NCI-H2196 (cell line): ENCODE measurements around the gene CHMP4B.
"Not testable (repeated sequence)": the region's sequence is repeated elsewhere in the genome, so short reads cannot be mapped to it uniquely, and the experiment has no call there.

ENCODE experiments used
- DNase-seq: peaks from one replicate; lab custom pipeline; 2025; ENCODE audit not compliant: unreplicated experiment; lab: John Stamatoyannopoulos, UW

The CHMP4B gene

DNA sequence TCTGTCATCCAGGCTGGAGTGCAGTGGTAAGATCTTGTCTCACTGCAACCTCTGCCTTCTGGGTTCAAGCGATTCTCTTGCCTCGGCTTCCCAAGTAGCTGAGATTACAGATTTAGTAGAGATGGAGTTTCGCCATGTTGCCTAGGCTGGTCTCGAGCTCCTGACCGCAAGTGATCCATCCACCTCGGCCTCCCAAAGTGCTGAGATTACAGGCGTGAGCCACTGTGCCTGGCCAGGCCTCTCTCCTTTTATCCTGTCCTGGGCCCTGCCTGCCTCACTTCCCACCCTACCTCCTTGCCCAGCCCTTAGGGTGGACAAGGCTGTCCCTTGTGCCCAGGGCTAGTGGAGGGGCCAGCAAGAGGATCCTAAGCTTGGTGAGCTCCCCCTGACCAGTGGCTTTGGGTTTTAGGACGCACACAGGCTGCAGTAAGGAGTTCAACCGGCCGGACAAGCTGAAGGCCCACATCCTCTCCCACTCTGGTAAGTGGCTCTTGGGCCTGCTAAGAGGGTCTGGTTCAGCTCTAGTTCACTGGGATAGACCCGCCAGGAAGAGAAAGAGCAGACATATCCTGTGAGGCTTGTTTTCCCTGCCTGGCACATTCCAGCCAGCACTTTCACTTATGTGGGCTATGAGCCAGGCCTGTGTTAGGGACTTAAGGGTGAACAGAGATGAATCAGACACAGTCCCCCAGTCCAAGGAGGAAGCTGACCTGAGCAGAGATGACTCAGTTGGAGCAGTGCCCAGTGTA lies 21.9 kb upstream of the CHMP4B start:
- DNase-seq, result peak; percentile 90

DNA sequence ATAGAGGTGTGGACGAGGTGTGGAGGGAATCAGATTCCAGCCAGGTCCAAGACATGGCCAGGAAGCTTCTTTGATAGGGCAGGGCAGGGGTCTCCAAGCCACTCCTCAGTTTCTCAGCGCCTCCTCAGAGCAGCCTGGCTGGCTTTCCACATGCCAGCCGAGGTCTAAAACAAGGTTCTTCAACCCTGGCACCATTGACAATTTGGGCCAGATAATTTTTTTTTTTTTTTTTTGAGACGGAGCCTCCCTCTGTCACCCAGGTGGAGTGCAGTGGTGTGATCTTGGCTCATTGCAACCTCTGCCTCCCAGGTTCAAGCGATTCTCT lies 21.3 kb upstream of the CHMP4B start:
- DNase-seq, result no peak

DNA sequence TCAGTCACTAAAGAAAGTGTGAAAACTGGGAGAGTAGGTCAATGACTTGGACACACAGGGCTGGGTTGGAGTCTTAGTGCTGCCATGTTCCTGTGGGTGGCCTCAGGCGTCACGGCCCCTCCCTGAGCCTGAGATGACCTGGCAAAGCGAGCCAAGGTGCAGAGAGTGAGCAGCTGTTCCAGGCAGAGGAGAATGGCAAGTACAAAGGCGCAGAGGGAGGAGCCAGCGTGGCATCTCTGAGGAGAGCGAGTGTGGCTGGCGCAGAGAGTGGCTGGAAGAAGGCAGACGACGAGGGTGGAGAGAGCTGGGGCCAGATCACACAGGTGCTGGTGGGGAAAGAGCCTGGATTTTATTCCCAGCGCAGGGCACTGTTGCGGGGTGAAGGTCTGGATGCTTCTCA lies 20.6 kb upstream of the CHMP4B start:
- DNase-seq, result peak; percentile 90

DNA sequence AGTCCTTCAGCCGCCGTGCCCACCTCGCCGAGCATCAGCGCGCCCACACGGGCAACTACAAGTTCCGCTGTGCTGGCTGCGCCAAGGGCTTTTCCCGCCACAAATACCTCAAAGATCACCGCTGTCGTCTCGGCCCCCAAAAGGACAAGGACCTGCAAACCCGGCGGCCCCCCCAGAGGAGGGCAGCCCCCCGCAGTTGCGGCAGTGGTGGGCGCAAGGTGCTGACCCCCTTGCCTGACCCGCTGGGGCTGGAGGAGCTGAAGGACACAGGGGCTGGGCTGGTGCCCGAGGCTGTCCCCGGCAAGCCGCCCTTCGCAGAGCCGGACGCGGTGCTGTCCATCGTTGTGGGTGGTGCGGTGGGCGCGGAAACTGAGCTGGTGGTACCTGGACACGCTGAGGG lies 20.1 kb upstream of the CHMP4B start:
- DNase-seq, result no peak

DNA sequence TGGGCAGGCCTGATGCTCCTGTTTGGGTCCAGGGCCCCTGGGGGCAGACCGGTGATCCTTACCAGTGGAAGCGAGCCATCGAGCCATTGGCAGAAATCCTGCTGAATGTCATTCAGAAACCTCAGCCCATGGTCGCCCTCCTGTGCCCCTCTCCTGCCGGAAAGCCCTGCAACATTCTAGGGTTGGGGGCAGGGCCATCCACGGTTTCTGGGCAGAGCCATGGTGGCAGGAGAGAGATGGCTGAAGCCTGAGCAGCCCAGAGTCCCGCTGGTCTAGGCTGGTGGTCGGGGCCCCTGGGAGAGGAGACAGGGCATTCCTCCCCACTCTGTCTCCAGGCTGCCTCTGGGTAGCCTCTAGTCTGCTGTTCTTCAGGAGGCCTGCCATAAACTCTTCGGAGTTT lies 19.6 kb upstream of the CHMP4B start:
- DNase-seq, result no peak

DNA sequence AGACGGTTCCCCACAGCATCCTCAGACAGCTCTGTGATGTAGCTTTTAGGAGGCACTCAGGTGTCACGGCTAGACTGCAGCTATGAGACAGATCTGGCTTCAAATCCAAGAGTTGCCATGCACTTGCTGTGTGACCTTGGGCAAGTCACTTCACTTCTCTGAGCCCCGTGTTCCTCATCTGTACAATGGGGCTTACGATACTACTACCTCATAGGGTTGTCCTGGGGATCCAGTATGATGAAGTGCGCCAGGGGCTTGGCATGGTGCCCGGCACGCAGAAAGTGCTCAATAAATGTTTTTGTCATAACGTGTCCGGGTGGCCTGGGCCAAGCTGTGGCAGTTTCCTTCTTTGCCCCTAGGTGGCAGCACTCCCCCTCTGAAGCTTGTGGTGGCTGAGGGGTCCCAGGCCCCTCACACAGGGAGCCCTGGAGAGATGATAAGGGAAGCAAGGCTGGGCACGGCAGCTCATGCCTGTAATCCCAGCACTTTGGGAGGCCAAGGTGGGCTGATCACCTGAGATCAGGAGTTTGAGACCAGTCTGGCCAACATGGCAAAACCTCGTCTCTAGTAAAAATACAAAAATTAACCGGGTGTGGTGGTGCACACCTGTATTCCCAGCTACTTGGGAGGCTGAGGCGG lies 19.1 kb upstream of the CHMP4B start:
- peak; percentile 46 for DNase-seq

DNA sequence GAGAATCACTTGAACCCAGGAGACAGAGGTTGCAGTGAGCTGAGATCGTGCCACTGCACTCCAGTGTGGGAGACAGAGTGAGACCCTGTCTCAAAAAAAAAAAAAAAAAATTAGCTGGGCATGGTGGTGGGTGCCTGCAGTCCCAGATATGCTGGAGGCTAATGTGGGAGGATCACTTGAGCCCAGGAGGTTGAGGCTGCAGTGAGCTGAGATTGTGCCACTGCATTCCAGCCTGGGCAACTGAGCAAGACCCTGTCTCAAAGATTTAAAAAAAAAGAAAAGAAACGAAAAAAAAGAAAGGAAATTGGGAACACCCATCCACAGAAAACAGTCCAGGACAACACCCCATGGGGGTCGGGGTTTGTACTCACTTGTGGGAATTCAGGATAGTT lies 18.6 kb upstream of the CHMP4B start:
- not testable (repeated sequence) for DNase-seq

DNA sequence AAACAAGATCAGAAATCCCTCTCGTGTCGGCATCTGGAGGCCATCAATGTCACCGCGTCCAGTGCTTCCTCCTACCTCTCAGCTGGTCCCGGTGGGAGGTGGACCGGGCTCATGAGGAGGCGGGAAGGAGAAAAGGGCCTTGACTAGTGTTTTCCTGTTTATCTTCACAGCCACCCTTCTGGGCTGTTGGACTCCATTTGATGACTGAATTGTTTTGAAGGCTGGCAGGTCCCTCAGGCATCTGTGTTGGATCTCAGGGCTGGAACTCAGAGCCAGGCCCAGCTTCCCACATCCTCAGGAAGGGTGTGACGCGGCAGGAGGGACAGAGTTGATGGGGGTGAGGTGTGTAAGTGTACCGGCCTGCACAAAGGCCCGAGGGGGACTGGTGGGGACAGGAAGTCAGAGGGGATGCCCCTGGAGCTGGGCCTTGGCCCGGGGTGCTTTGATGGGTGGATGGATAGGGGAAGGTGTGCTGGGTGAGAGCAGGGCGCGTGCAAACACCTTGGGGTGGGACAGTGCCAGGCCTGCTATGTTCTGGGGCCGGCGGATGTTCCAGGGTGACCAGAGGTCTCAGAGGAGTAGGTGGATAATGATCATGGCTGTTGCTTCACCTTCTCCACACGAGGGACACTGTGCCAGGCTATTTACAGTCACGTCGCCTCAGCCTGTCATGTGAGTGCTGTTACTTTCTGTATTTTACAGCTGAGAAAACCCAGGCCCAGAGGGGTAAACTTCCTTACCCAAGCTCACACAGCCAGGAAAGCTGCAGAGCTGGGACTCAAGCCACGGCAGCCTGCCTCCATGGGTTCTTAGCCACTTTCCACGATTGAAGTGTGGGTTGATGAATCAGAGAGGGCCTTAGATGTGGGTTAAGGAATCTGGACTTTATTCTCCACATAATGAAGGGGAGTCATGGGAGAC lies 17.9 kb upstream of the CHMP4B start:
- DNase-seq, result no peak

DNA sequence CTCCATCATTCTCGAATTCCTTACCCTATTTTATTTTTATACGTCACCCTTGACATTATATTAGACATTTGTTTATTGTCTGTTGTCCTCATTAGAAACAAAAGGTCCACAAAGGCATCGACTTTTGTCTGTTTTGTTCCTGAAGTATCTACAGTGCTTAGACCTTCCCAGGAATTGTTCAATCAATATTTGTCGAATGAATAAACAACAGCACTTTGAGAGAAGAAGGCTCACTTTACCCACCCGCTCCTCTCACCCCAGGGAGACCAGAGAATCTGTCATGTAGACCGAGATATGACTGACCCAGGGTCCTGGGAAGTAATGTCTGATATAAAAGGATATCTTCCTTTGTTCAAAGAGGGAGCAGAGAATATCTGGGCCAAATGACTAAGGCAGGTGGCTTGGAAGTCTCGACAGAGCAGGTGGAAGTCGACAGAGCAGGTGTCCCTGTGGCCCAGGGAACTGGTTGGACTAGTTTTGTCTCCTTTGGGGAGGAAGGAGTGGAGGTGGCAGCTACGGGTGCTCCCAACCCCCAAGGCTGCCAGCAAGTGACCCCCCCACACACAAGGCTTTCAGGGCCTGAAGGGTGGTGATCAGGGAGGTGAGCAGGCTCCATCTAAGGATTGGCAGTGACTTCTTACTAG lies 14.8 kb upstream of the CHMP4B start:
- peak; percentile 92 for DNase-seq

DNA sequence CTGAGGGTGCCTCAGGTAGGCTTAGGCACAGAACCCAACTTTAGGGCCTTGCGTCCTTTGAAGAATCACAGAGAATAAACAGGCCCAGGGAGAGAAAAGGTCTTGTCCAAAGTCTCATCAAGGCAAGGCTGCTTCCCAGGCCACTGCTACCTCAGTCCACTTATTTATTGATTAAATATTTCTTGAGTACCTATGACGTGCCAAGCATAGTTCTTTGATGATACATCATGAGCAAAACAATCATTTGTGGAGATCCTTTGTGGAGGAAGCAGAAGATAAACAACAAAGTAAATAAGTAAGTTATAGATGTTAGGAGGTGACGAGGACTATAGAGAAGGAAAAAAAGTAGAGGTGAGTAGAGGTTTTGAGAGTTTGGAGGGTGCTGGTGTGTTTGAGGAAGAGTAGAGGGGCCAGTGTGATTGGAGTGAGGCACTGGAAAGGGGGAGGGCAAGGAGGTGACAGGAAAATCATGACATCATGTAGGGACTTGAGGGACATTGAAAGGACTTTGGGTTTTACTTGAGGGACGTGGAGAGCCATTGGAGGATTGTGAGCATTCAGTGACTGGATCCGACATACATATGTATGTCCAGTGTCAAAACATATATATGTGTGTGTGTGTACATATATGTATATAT lies 14.1 kb upstream of the CHMP4B start:
- peak; percentile 54 for DNase-seq

DNA sequence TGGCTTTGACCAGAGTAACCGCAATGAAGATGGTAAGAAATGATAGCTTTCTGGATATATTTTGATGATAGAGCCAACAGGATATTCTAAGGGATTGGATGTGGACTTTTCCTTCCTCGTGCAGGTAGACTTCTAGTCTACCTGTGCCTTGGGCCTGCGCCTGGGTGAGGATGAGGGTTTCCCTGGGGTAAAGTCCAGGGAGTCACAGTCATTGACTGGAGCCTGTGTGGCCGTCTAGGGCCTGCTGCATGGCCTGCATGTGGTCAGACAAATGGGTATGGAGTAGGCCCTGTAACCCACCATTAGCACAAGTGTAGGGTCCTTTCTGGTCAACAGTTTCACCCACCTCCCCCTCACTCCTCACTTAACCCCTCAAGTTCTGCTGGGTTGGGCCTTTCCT lies 12.7 kb upstream of the CHMP4B start:
- DNase-seq, result no peak

DNA sequence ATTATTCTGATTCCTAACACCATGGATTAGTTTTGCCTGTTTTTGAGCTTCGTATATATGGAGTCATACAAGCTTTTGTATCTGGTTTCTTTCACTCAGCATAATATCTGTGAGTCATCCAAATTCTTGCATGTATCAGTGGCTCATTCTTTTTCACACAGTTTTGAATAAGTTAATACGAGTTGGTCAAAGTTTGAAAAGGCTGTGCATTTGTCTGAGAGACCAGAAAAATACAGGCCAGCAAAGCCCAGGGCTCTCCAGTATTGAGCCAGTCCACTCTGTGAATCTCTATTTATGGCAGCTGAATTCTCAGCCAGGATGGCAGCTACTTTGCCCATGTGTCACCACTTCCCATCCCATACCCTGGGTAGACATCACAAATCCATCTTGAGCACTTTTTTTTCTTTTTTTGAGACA lies 7.2 kb upstream of the CHMP4B start:
- no peak for DNase-seq

DNA sequence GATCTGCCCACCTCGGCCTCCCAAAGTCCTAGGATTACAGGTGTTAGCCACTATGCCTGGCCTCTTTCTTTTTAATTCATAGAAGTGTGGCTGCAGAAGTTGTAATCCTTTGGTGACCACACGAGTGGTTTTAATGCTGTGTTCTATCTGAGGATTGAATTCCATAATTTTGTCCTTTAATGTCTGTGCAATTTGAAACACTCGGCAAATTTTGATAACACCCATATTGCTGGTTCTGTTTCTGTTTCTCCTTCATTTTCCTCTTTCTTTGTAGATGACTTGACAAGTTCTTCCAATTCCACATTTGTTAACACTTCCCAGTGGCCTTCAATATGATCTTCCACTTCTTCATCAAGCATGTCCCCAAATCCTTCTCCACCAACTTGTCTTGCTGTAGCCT lies 2.8 kb upstream of the CHMP4B start:
- DNase-seq, result no peak

DNA sequence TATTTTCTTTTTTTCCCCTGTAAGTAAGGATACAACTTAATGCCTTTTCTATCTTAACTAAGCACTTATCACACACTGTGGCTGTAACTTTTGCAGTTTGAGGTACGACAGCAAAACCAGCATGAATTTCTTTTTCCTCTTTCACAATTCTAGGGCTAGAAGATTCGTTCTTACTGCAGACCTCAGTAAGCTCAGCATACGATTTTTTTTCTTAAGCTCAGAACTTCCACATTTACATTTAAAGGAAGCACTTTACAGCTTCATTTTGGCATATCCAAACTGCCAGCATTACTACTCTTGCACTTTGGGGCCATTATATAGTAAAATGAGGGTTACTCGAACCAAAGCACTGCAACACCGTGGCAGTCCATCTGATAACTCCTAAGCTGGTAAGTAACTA lies 889 bp upstream of the CHMP4B start:
- DNase-seq, result no peak

DNA sequence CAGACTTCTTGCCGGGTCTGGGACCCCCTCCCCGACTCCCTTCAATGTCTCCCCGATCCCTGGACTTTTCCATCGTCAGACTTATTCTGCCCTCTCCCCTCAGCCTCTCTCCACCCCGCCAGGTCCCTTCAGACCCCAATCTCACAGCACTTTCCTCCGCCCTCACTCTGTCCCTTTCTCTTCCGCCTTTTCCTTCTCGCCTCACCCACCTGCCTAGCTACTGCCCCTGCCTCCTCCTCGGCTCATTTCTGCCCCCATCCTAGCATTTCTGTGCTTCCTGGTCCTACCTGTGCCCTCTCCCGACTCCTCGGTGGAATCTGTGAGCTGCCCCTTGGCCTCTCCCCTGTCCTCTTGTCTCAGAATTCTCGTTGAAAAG lies 616 bp downstream of the CHMP4B start:
- DNase-seq, result no peak

DNA sequence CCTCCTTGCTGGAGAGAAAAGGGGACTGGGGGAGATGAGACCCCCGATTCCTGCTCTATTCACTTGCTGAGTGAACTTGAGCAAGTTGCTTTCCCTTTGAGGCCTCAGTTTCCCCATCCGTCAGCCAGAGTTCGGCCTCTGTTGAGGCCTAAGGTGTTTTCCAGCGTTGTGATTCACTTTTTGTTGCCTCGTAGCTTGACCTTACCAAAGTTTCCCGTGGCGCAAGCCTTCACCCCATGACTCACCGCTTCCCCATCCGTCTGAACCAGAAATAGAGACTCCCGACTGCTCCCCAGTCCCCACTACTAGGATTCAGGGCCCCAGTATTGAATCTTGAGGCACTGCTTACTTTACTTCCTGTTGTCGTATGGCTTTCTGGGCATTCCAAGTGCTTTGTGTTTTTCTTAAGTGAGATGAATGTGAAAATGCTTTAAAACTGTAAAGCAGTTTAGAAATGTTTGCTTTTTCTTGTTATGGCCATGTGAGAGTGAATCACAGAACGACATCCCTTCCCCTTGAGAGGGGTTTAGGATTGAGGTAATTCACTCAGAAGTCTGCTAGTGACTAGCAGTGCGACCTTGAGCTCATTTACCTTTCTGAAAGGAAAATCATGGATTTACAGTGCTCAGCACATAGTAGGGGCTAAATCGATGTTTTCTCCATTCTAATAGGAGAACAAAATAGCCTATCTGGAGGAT lies 1.2 kb downstream of the CHMP4B start:
- DNase-seq, result no peak

DNA sequence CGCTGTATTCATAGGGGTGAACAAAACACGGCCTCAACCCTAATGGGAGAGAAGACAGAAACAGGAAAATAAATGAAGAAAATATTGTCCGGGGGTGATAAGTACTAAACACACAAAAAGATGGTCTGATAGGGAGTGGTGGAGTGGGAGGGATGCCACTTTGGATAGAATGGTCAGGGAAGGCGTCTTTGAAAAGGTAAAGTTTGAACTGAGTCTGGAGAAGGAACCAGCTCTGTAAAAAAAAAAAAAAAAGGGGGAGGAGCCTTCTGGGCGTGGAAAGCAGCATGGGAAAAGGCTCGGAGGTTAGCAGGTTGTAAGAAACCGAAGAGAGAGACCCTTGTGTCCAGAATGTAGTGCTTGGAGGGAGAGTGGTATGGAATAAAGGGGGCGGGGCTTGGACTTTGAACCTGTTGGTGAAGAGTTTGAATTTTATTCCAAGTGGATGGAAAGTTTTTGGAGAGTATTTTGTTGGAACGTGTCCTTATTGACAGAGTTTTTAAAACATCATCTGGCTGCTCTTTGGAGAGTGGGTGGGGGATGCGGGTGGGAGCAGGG lies 1.8 kb downstream of the CHMP4B start:
- DNase-seq, result no peak

DNA sequence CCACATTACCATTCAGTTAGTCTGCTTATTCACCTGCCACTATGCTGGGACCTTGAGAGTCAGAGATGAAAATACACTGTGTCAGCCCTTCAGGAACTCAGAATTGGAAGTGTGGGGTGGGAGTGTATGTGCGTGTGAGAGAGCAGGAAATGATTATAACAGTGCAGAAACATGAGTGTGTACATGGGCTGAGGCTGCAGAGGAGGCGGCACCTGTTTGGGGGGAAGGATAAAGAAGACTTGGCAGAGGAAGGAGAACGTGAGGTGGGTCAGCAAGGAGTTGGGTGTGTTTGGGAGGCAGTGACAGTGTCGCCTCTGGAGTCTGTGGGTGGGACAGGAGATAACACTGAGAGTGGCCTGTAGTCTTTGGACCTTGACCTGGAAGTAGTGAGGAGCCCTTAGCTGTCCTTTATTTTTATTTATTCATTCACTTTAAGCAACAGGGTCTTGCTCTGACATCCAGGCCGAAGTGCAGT lies 3.1 kb downstream of the CHMP4B start:
- DNase-seq, result no peak

DNA sequence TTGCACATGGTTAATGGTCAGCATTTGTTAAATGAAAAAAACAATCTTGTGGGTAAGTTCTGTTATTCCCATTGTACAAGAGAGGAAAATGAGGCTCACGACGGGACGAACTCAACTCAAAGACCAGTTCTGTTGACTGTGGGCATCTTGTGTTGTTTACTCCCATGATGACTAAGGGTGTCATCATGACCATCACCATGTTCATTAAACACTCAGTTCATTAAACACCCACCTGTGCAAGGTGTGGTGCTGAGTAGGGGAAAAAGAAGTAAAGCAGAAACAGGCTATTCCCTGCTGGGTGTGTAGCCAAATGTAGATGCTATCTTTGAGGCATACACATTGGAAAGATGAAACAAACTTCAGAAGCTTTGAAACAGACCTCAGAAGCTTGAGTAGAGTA lies 4.5 kb downstream of the CHMP4B start:
- no peak for DNase-seq

DNA sequence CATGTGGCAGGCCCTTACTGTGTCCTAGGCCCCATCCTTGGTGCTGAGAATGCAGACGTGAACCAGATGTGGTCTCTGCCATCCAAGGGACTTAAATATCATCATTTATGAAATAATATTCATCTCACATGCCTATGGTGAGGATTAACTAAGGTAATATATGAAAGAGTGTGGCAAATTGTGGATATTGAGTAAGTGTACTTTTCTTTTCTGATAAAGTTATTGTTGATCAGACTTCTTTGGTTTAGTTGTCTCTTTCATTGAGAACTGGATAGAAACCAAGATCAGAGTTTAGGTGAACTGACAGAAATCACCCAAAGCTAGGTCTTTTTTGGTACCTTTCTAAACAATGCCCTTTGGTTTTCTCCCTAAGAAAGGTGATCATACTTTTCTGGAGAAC lies 5.0 kb downstream of the CHMP4B start:
- DNase-seq, result no peak
